H1 (cell line): ENCODE measurements around the gene RGS8. TPM values are rescaled to one million over a fixed set of nuclear protein-coding genes. Genes with fewer than 3 reads are reported as not detected.

Experiments used
- CTCF ChIA-PET: fragments of 300-600 bp; sonication (Branson Sonifier 250); formaldehyde crosslinking; loops from one replicate; lab custom pipeline; 2021; ENCODE audit not compliant: partially characterized antibody; lab: Charles Lee
- POLR2A ChIA-PET: fragments of 300-600 bp; sonication (Branson Sonifier 250); formaldehyde crosslinking; loops from one replicate; lab custom pipeline; 2021; ENCODE audit warnings: inconsistent platforms; ENCODE audit not compliant: partially characterized antibody; lab: Charles Lee
- DNase-seq, 2 experiments: peaks; one replicate each; pipeline versions ENCODE4 v3.0.0 to v3.0.0-alpha.2; 2010 to 2022; ENCODE audit warnings: low spot score in 2 of 2, low read depth in 1 of 2, mixed read lengths in 1 of 2
- FAIRE-seq: peaks from 2 replicates; lab custom pipeline; 2011; peaks lifted over from hg19 to GRCh38; lab: Jason Lieb, UNC
- H2AFZ ChIP-seq: 2 replicates; pipeline ENCODE4 v1.8.1; 2012; ENCODE audit warnings: low read length, inconsistent platforms
- H2AK5ac ChIP-seq: 2 replicates; pipeline ENCODE4 v1.6.1; 2013; ENCODE audit warnings: low read depth, low read length
- H2BK120ac ChIP-seq: replicated peaks from 2 replicates; pipeline ENCODE3; 2013; ENCODE audit warnings: low read depth, low read length, inconsistent platforms
- H2BK12ac ChIP-seq: 2 replicates; pipeline ENCODE4 v1.6.1; 2013; ENCODE audit warnings: low read depth, low read length
- H2BK15ac ChIP-seq: 2 replicates; pipeline ENCODE4 v1.6.1; 2013; ENCODE audit warnings: low read length
- H2BK20ac ChIP-seq: 2 replicates; pipeline ENCODE4 v1.6.1; 2013; ENCODE audit warnings: low read length
- H2BK5ac ChIP-seq: 2 replicates; pipeline ENCODE4 v1.6.1; 2013; ENCODE audit warnings: low read depth, low read length
- H3K14ac ChIP-seq: 2 replicates; pipeline ENCODE4 v1.6.1; 2013; ENCODE audit warnings: inconsistent platforms; ENCODE audit not compliant: insufficient read length
- H3K18ac ChIP-seq: 2 replicates; pipeline ENCODE4 v1.6.1; 2013; ENCODE audit warnings: low read length; ENCODE audit errors: extremely low read depth
- H3K23ac ChIP-seq: 2 replicates; pipeline ENCODE4 v1.6.1; 2013; ENCODE audit warnings: inconsistent platforms; ENCODE audit not compliant: insufficient read length
- H3K23me2 ChIP-seq: 2 replicates; pipeline ENCODE4 v1.6.1; 2013; ENCODE audit warnings: low read depth, low read length
- H3K27ac ChIP-seq: 2 replicates; pipeline ENCODE4 v1.6.1; 2011; ENCODE audit warnings: low read depth, low read length, inconsistent platforms
- H3K27me3 ChIP-seq, 4 experiments: replicated peaks in 1 of 4; 1 replicate in 1 of 4; 2 replicates in 3 of 4; pipeline versions ENCODE4 v1.6.1 to v1.8.1; 2011 to 2013; ENCODE audit warnings: low read length in 3 of 4, mild to moderate bottlenecking in 3 of 4, inconsistent platforms in 2 of 4, mixed read lengths in 2 of 4, moderate library complexity in 1 of 4; ENCODE audit not compliant: control insufficient read depth in 3 of 4, insufficient read depth in 3 of 4; ENCODE audit errors: extremely low read depth in 1 of 4
- H3K36me3 ChIP-seq, 4 experiments: 2 replicates each; pipeline versions ENCODE4 v1.6.1 to v1.8.1; 2011 to 2013; ENCODE audit warnings: mild to moderate bottlenecking in 4 of 4, low read length in 3 of 4, moderate library complexity in 2 of 4, control low read depth in 1 of 4, inconsistent platforms in 1 of 4; ENCODE audit not compliant: insufficient read depth in 4 of 4, control insufficient read depth in 2 of 4
- H3K4ac ChIP-seq: replicated peaks from 2 replicates; pipeline ENCODE3; 2013; ENCODE audit warnings: low read length, low read depth, mixed read lengths, inconsistent platforms; ENCODE audit not compliant: insufficient read length
- H3K4me1 ChIP-seq, 4 experiments: replicated peaks in 1 of 4; 1 replicate in 1 of 4; 2 replicates in 3 of 4; pipeline versions ENCODE4 v1.6.1 to v1.8.1; 2011 to 2013; ENCODE audit warnings: low read length in 3 of 4, inconsistent platforms in 2 of 4, mixed read lengths in 1 of 4; ENCODE audit not compliant: insufficient read depth in 4 of 4, control insufficient read depth in 3 of 4
- H3K4me2 ChIP-seq, 2 experiments: 2 replicates each; pipeline versions ENCODE4 v1.6.1 to v1.8.1; 2011 to 2013; ENCODE audit warnings: low read depth in 2 of 2, low read length in 2 of 2, control low read depth in 1 of 2, inconsistent platforms in 1 of 2, mild to moderate bottlenecking in 1 of 2; ENCODE audit not compliant: insufficient read depth in 1 of 2
- H3K4me3 ChIP-seq, 4 experiments: fragments of 200-600, 300-600 bp in 1 of 4; sonication (generic), shearing (Covaris generic), sonication (Bioruptor Twin) in 1 of 4; 2 replicates each; pipeline versions ENCODE4 v1.5.1 to v1.8.1; 2011 to 2016; ENCODE audit warnings: low read length in 4 of 4, low read depth in 3 of 4, control low read depth in 2 of 4, inconsistent platforms in 2 of 4, mild to moderate bottlenecking in 2 of 4, mixed read lengths in 1 of 4, moderate library complexity in 1 of 4; ENCODE audit not compliant: insufficient read depth in 2 of 4; ENCODE audit errors: extremely low read depth in 1 of 4
- H3K56ac ChIP-seq: replicated peaks from 2 replicates; pipeline ENCODE3; 2013; ENCODE audit warnings: low read depth, mild to moderate bottlenecking, mixed read lengths, low read length, inconsistent platforms; ENCODE audit not compliant: insufficient read length
- H3K79me1 ChIP-seq: 2 replicates; pipeline ENCODE4 v1.6.1; 2013; ENCODE audit warnings: low read depth, low read length, control low read depth
- H3K79me2 ChIP-seq, 2 experiments: 2 replicates each; pipeline versions ENCODE4 v1.6.1 to v1.8.1; 2012 to 2013; ENCODE audit warnings: low read length in 2 of 2, mild to moderate bottlenecking in 2 of 2, inconsistent platforms in 1 of 2; ENCODE audit not compliant: insufficient read depth in 2 of 2, control insufficient read depth in 1 of 2
- H3K9ac ChIP-seq, 4 experiments: replicated peaks in 1 of 4; 1 replicate in 1 of 4; 2 replicates in 3 of 4; pipeline versions ENCODE4 v1.6.1 to v1.8.1; 2011 to 2013; ENCODE audit warnings: low read depth in 3 of 4, low read length in 3 of 4, control low read depth in 2 of 4, mild to moderate bottlenecking in 2 of 4, moderate library complexity in 2 of 4, inconsistent platforms in 1 of 4; ENCODE audit errors: extremely low read depth in 1 of 4
- H3K9me3 ChIP-seq, 2 experiments: 2 replicates each; pipeline versions ENCODE4 v1.6.1 to v1.8.1; 2012 to 2013; ENCODE audit warnings: mild to moderate bottlenecking in 2 of 2, moderate library complexity in 2 of 2, control low read depth in 1 of 2, inconsistent platforms in 1 of 2, low read depth in 1 of 2, low read length in 1 of 2, mixed read lengths in 1 of 2; ENCODE audit not compliant: insufficient read depth in 2 of 2
- H4K20me1 ChIP-seq, 2 experiments: replicated peaks in 1 of 2; 2 replicates each; pipeline versions ENCODE3 to v1.8.1; 2011 to 2013; ENCODE audit warnings: inconsistent platforms in 2 of 2, low read length in 2 of 2, mild to moderate bottlenecking in 1 of 2; ENCODE audit not compliant: insufficient read depth in 2 of 2, control insufficient read depth in 1 of 2
- H4K5ac ChIP-seq: 2 replicates; pipeline ENCODE4 v1.6.1; 2013; ENCODE audit warnings: low read length, low read depth, mixed read lengths, inconsistent platforms; ENCODE audit not compliant: insufficient read length
- H4K8ac ChIP-seq: 2 replicates; pipeline ENCODE4 v1.8.0; 2013; ENCODE audit warnings: mild to moderate bottlenecking, moderate library complexity, low read length, inconsistent platforms; ENCODE audit not compliant: insufficient read depth; ENCODE audit errors: extremely low read depth
- H4K91ac ChIP-seq: replicated peaks from 2 replicates; pipeline ENCODE3; 2013; ENCODE audit warnings: low read length, mixed read lengths, inconsistent platforms; ENCODE audit not compliant: insufficient read length
- ASH2L ChIP-seq: fragments of 200-600, 300-600 bp; sonication (generic); IDR thresholded peaks from one replicate; pipeline ENCODE4 v1.7.1; 2017; ENCODE audit warnings: low read length
- BACH1 ChIP-seq: IDR thresholded peaks from 2 replicates; pipeline ENCODE4 v1.6.1; 2012; ENCODE audit warnings: low read length, improper control_type of control experiment
- BCL11A ChIP-seq, 2 experiments: IDR thresholded peaks; one replicate each; pipeline ENCODE4 v1.6.1; 2011; ENCODE audit warnings: low read depth in 2 of 2, low read length in 2 of 2, mild to moderate bottlenecking in 2 of 2
- CHD2 ChIP-seq: IDR thresholded peaks from 2 replicates; pipeline ENCODE4 v1.6.1; 2012; ENCODE audit warnings: low read length, improper control_type of control experiment
- CTBP2 ChIP-seq: IDR thresholded peaks from 2 replicates; pipeline ENCODE4 v1.7.0; 2011; ENCODE audit warnings: borderline replicate concordance, mild to moderate bottlenecking, moderate library complexity, mixed read lengths, low read length; ENCODE audit not compliant: insufficient read depth, insufficient read length
- POLR2A ChIP-seq, 2 experiments: IDR thresholded peaks; 1 replicate in 1 of 2; 2 replicates in 1 of 2; pipeline ENCODE4 v1.6.1; 2011; ENCODE audit warnings: low read depth in 2 of 2, low read length in 2 of 2, mild to moderate bottlenecking in 2 of 2; ENCODE audit errors: control extremely low read depth in 1 of 2
- RBBP5 ChIP-seq: IDR thresholded peaks from 2 replicates; pipeline ENCODE4 v1.7.1; 2012; ENCODE audit warnings: low read depth, mild to moderate bottlenecking, inconsistent platforms, low read length, moderate library complexity, borderline replicate concordance
- SRF ChIP-seq: IDR thresholded peaks from 2 replicates; pipeline ENCODE4 v1.6.1; 2011; ENCODE audit warnings: mild to moderate bottlenecking, low read depth, low read length, moderate library complexity
- WGBS, 2 experiments: shearing (Covaris generic) in 1 of 2; methylation state at CpG; one replicate each; pipeline versions ENCODE4 v1.1.6 to v1.1.7; 2013 to 2015; ENCODE audit warnings: low lambda C conversion rate in 2 of 2, mixed read lengths in 2 of 2, inconsistent platforms in 1 of 2, low coverage in 1 of 2, missing lambda C conversion rate in 1 of 2; ENCODE audit not compliant: insufficient replicate concordance in 2 of 2, insufficient coverage in 1 of 2, insufficient read length in 1 of 2; ENCODE audit errors: extremely low coverage in 1 of 2, missing lambda C conversion rate in 1 of 2; 5-methylcytosine and 5-hydroxymethylcytosine counted together
- polyA plus RNA-seq, 7 experiments: library from polyadenylated mRNA; depleted of rRNA in 3 of 7; stranded (reverse) in 5 of 7; unstranded in 2 of 7; fragments of >200 nt in 5 of 7; fragments of 200-250 nt in 2 of 7; gene quantifications; 1 replicate in 5 of 7; 2 replicates in 1 of 7; 4 replicates in 1 of 7; pipeline versions ENCODE4 v1.2.1 to v1.2.3, GENCODE V29; 2011 to 2013; ENCODE audit warnings: missing spikeins in 2 of 7, mixed read lengths in 2 of 7
- total RNA-seq: library from RNA; stranded (reverse); fragmentation: NEBNext Ultra II Directional; extraction: Animal tissue kit (Norgen Biotek cat#: 25700); gene quantifications from 2 replicates; pipeline ENCODE4 v1.2.1, GENCODE V29; 2021

Gene RGS8
- total and polyA plus RNA-seq, 2 of the 8 experiments (the other 6 are each of a cell fraction or from before 2014, with no cell fraction given), result 0.13 to 0.23 TPM

DNA sequence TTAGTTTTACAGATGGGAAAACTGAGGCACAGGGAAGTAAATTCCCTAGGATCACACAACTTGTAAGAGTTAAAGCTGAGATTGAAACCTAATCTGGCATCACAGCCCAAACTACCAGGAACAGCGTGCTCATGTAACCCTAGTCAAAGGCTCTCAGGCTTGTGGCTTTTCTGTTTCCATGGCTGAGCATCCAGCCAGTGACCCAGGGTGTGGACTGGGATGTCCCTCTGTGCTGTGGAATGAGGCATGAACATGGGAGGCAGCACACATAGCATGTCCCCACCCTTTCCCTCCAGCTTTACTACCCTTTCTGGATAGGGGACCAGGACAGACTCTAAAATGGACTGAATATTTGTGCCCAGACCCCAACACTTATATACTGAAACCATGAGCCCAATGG lies 45.1 kb downstream of the RGS8 start:
- Histone ChIP-seq H3K4me1 (0 out of 7 replicates have a peak, but pooled peaks cover 0 to 3% (median 0%) of the 10 kb centered on the region in 4 experiments), H2BK20ac (no peak overlapping the region; the same call in 1 of the 2 replicates), H3K18ac (no peak overlapping the region), H3K9ac (no peak overlapping the region), H3K14ac (no peak overlapping the region), H4K8ac (no peak overlapping the region), H2AK5ac (no peak overlapping the region), H3K4ac (no peak overlapping the region), H3K27ac (no peak overlapping the region), H2BK5ac (no peak overlapping the region), H3K4me2 (no peak overlapping the region), H2BK12ac (peak overlapping the region; percentile 68; the same call in 1 of the 2 replicates), H3K9me3 (no peaks in the 10 kb centered on the region), H3K56ac (no peak overlapping the region), H3K36me3 (no peaks in the 10 kb centered on the region), H2BK120ac (no peak overlapping the region), H4K5ac (no peak overlapping the region), H3K23ac (no peak overlapping the region), H3K79me2 (no peaks in the 10 kb centered on the region), H2AFZ (no peak overlapping the region), H3K4me3 (no peak overlapping the region), H3K79me1 (no peaks in the 10 kb centered on the region; the same call in 1 of the 2 replicates), H2BK15ac (no peak overlapping the region), H4K91ac (no peak overlapping the region), H3K27me3 (no peaks in the 10 kb centered on the region; a peak in 1 of 7 replicates), H4K20me1 (no peaks in the 10 kb centered on the region), H3K23me2 (no peaks in the 10 kb centered on the region)
- POLR2A ChIA-PET, result no interaction called here
- CTCF ChIA-PET, result interaction anchor here (1.5 to 1.6 kb wide), 2 partner anchors 38 to 144 kb away, joined by 3 read pairs; no protein-coding TSS in a partner anchor
- FAIRE-seq, result no peak
- TF ChIP-seq SRF (no peak), BACH1 (no peak), RBBP5 (no peak), CHD2 (no peak), BCL11A (IDR thresholded peaks at IDR 0.05; ENCODE audit: low read depth in 2 of 2, low read length in 2 of 2) (no peak), CTBP2 (no peak), POLR2A (IDR thresholded peaks at IDR 0.05; ENCODE audit: control extremely low read depth in 1 of 2, low read depth in 2 of 2, low read length in 2 of 2) (no peak), ASH2L (no peak)
- 86% methylated on average over 1 of the region's 1 CpG; no CpG with 5 or more reads in 1 of the 2 experiments for WGBS, 2 experiments
- no peak for DNase-seq
